Measurements from ENCODE around the gene ARMH2.
"Not testable (repeated sequence)": the region's sequence is repeated elsewhere in the genome, so short reads cannot be mapped to it uniquely, and the experiment has no call there.

The ARMH2 gene

DNA sequence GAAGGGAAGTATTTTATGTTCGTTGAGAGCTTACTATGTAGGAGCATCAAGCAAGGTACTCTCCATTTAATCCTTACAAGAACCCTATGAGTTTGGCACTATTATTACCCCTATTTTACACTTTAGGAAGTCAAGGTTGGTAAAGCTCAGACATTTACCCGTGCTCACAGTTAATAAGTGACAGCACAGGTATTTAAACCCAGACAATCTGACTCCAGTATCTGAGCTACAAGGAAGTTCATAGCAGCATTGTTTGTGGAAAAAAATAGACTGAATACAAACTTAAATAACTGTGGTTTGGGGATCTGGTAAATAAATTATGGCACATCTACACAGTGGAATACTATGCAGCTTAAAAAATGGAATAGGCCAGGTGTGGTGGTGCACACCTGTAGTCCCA, 45.2 kb downstream of the ARMH2 start:
- TF ChIP-seq RARB (CRISPR knock-in tag; IDR thresholded peaks at IDR 0.05): no peak
- TF ChIP-seq, protein P1, sequence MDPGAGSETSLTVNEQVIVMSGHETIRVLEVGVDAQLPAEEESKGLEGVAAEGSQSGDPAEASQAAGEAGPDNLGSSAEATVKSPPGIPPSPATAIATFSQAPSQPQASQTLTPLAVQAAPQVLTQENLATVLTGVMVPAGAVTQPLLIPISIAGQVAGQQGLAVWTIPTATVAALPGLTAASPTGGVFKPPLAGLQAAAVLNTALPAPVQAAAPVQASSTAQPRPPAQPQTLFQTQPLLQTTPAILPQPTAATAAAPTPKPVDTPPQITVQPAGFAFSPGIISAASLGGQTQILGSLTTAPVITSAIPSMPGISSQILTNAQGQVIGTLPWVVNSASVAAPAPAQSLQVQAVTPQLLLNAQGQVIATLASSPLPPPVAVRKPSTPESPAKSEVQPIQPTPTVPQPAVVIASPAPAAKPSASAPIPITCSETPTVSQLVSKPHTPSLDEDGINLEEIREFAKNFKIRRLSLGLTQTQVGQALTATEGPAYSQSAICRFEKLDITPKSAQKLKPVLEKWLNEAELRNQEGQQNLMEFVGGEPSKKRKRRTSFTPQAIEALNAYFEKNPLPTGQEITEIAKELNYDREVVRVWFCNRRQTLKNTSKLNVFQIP (CRISPR knock-in tag; IDR thresholded peaks at IDR 0.05; ENCODE audit: borderline replicate concordance, low read depth): no peak
- ATAC-seq: no peak

- ATAC-seq: no peak
- no peak for TF ChIP-seq ZC3H10 (CRISPR knock-in tag; IDR thresholded peaks at IDR 0.05)
- TF ChIP-seq ZNF8 (CRISPR knock-in tag; IDR thresholded peaks at IDR 0.05): no peak
- no peak for TF ChIP-seq ZNF565 (CRISPR knock-in tag; conservative IDR thresholded peaks at IDR 0.05; ENCODE audit: low read depth)
- no peak for TF ChIP-seq PATZ1 (CRISPR knock-in tag; IDR thresholded peaks at IDR 0.05; ENCODE audit: borderline replicate concordance)
These were observed 45.7 kb downstream of the ARMH2 start for GRCh38 chr6:24752917-24753492.

DNA sequence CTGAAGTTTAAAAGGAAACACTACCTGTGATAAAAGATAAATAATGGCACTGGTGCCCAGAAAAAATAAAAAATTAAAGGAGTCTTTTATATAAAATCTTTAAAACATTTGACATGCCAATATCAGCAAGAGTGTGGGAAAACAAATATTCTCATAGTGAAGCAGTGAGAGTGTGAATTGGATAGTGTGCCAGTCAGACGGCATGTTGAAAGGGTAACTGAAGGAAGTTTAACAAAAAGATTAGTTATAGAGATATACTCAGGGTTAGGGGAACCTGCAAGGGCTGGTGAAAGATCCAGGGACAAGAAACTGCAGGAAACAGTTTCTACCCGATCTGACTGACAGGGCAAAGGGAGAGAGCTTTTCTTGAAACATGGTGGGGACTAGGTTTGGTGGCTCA, 46.2 kb downstream of the ARMH2 start:
- ATAC-seq: no peak
- TF ChIP-seq TOX (CRISPR knock-in tag; IDR thresholded peaks at IDR 0.05; ENCODE audit: borderline replicate concordance): no peak
- no peak for TF ChIP-seq PATZ1 (CRISPR knock-in tag; IDR thresholded peaks at IDR 0.05; ENCODE audit: borderline replicate concordance)
- TF ChIP-seq PPARA (CRISPR knock-in tag; IDR thresholded peaks at IDR 0.05; ENCODE audit: borderline replicate concordance): no peak
- no peak for TF ChIP-seq ZFP30 (CRISPR knock-in tag; IDR thresholded peaks at IDR 0.05)
- TF ChIP-seq BACH2 (CRISPR knock-in tag; IDR thresholded peaks at IDR 0.05; ENCODE audit: borderline replicate concordance): no peak

DNA sequence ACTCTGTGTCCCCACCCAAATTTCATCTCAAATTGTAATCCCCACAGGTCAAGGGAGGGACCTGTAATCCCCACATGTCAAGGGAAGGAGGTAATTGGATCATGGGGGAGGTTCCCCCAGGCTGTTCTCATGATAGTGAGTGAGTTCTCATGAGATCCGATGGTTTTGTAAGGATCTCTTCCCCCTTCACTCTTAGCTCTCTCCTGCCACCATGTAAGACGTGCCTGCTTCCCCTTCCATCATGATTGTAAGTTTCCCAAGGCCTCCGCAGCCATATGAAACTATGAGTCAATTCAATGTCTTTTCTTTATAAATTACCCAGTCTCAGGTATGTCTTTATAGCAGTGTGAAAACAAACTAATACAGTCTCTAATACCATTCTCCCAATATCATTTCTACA, 47.8 kb downstream of the ARMH2 start:
- ATAC-seq: not testable (repeated sequence)

DNA sequence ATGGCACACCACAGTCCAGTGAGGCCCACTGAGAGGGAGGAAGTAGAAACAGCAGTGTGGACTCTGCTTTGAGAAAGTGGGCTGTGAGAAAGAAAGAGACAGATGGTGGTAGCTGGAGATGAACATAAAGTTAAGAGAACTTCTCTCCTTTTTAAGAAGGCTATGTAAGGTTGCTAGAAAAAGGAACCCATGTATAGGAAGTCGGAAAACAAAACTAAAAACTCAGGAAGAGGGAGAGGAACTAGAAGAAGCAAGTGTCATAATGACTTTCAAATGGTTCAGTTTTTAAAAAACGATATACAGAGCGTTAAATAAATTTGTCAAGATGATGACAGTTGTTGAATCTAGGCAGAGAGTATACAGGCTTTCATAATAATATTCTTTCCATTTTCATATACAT, 49.4 kb downstream of the ARMH2 start:
- no peak for ATAC-seq
- no peak for TF ChIP-seq TSHZ2 (CRISPR knock-in tag; IDR thresholded peaks at IDR 0.05)
- TF ChIP-seq ZNF70 (CRISPR knock-in tag; IDR thresholded peaks at IDR 0.05): no peak
- no peak for TF ChIP-seq PPARA (CRISPR knock-in tag; IDR thresholded peaks at IDR 0.05; ENCODE audit: borderline replicate concordance)
- no peak for TF ChIP-seq ZNF8 (CRISPR knock-in tag; IDR thresholded peaks at IDR 0.05)
- no peak for TF ChIP-seq ZFP3 (CRISPR knock-in tag; IDR thresholded peaks at IDR 0.05)
- TF ChIP-seq OSR1 (CRISPR knock-in tag; IDR thresholded peaks at IDR 0.05): no peak

Measured in SK-N-SH treated with all-trans-retinoic acid at 6 μM for 48 hours (cell line).